ENCODE results near the gene GPR39.

The GPR39 gene

GRCh38 chr2:132448771-132449170 is 32.2 kb downstream of the GPR39 start:
- ATAC-seq = peak; percentile 89
- TF ChIP-seq GLIS3 (CRISPR knock-in tag; IDR thresholded peaks at IDR 0.05) (no peak), POU6F1 (CRISPR knock-in tag; IDR thresholded peaks at IDR 0.05; ENCODE audit: borderline replicate concordance, low read depth) (no peak), ZNF70 (CRISPR knock-in tag; IDR thresholded peaks at IDR 0.05) (no peak), OSR1 (CRISPR knock-in tag; IDR thresholded peaks at IDR 0.05) (no peak), PATZ1 (CRISPR knock-in tag; IDR thresholded peaks at IDR 0.05; ENCODE audit: borderline replicate concordance) (no peak), ESRRG (CRISPR knock-in tag; IDR thresholded peaks at IDR 0.05) (no peak), CSDC2 (CRISPR knock-in tag; IDR thresholded peaks at IDR 0.05) (no peak), BACH2 (CRISPR knock-in tag; IDR thresholded peaks at IDR 0.05; ENCODE audit: borderline replicate concordance) (no peak), ISL1 (CRISPR knock-in tag; IDR thresholded peaks at IDR 0.05) (no peak), CSRNP3 (CRISPR knock-in tag; IDR thresholded peaks at IDR 0.05) (no peak), ZNF8 (CRISPR knock-in tag; IDR thresholded peaks at IDR 0.05) (no peak), ZFP3 (CRISPR knock-in tag; IDR thresholded peaks at IDR 0.05) (no peak), ARNTL (CRISPR knock-in tag; IDR thresholded peaks at IDR 0.05; ENCODE audit: borderline replicate concordance, low read depth) (no peak), ZNF565 (CRISPR knock-in tag; conservative IDR thresholded peaks at IDR 0.05; ENCODE audit: low read depth) (no peak), ZC3H10 (CRISPR knock-in tag; IDR thresholded peaks at IDR 0.05) (no peak), TCF4 (CRISPR knock-in tag; IDR thresholded peaks at IDR 0.05; ENCODE audit: borderline replicate concordance) (no peak), TSHZ2 (CRISPR knock-in tag; IDR thresholded peaks at IDR 0.05) (no peak), TOX (CRISPR knock-in tag; IDR thresholded peaks at IDR 0.05; ENCODE audit: borderline replicate concordance) (no peak)

- ATAC-seq = no peak
- TF ChIP-seq TSHZ2 (CRISPR knock-in tag; IDR thresholded peaks at IDR 0.05) (no peak), ZFP3 (CRISPR knock-in tag; IDR thresholded peaks at IDR 0.05) (no peak), RARB (CRISPR knock-in tag; IDR thresholded peaks at IDR 0.05) (no peak), POU6F1 (CRISPR knock-in tag; IDR thresholded peaks at IDR 0.05; ENCODE audit: borderline replicate concordance, low read depth) (no peak), GLIS3 (CRISPR knock-in tag; IDR thresholded peaks at IDR 0.05) (no peak), CREB5 (CRISPR knock-in tag; IDR thresholded peaks at IDR 0.05; ENCODE audit: low read depth) (no peak), ZNF565 (CRISPR knock-in tag; conservative IDR thresholded peaks at IDR 0.05; ENCODE audit: low read depth) (no peak), ISL1 (CRISPR knock-in tag; IDR thresholded peaks at IDR 0.05) (no peak)
These were observed 33.3 kb downstream of the GPR39 start for GRCh38 chr2:132449868-132450267.
